A673 (cell line): Measurements from ENCODE around the gene TMEM235. TPM values are rescaled to one million over a fixed set of nuclear protein-coding genes. Genes with fewer than 3 reads are reported as not detected.

Source experiments
- Bru-seq: library from RNA; stranded (reverse); fragments of 400-500 nt; gene quantifications from one replicate; lab custom pipeline; 2021; lab: Mats Ljungman, UMichigan
- BruChase-seq, 2 experiments: library from RNA; stranded (reverse); fragments of 400-500 nt; gene quantifications; one replicate each; lab custom pipeline; 2021; lab: Mats Ljungman, UMichigan
- BruUV-seq: library from RNA; stranded (reverse); fragments of 400-500 nt; replicated peaks from 2 replicates; lab custom pipeline; 2021; lab: Mats Ljungman, UMichigan
- CTCF ChIA-PET: fragments of 300-600 bp; sonication (Branson Sonifier 250); formaldehyde crosslinking; loops from one replicate; lab custom pipeline; 2022; ENCODE audit warnings: antibody characterized with exemption; lab: Charles Lee
- POLR2A ChIA-PET: fragments of 300-600 bp; sonication (Branson Sonifier 250); formaldehyde crosslinking; loops from one replicate; lab custom pipeline; 2022; ENCODE audit warnings: antibody characterized with exemption; ENCODE audit not compliant: low non-redundant PET; lab: Charles Lee
- DNase-seq: peaks from one replicate; pipeline ENCODE4 v3.0.0-alpha.2; 2015; ENCODE audit warnings: low spot score
- H3K27ac ChIP-seq: fragments of 200-600 bp; sonication (generic); 2 replicates; pipeline ENCODE4 v1.5.1; 2016; ENCODE audit warnings: mixed run types, low read depth, mild to moderate bottlenecking, mixed read lengths, antibody characterized with exemption, low read length; ENCODE audit not compliant: poor library complexity, severe bottlenecking
- H3K27me3 ChIP-seq: fragments of 200-600 bp; sonication (generic); replicated peaks from 2 replicates; pipeline ENCODE4 v1.6.1; 2017; ENCODE audit warnings: mixed run types, low read depth, mild to moderate bottlenecking, mixed read lengths, antibody characterized with exemption, low read length; ENCODE audit not compliant: insufficient read depth, poor library complexity
- H3K36me3 ChIP-seq: fragments of 200-600 bp; sonication (generic); 2 replicates; pipeline ENCODE4 v1.6.1; 2016; ENCODE audit warnings: mixed run types, mild to moderate bottlenecking, mixed read lengths, antibody characterized with exemption, low read length; ENCODE audit not compliant: insufficient read depth, poor library complexity, severe bottlenecking
- H3K4me1 ChIP-seq: fragments of 200-600 bp; sonication (generic); 2 replicates; pipeline ENCODE4 v1.6.1; 2017; ENCODE audit warnings: mixed run types, mild to moderate bottlenecking, mixed read lengths, antibody characterized with exemption, low read length; ENCODE audit not compliant: insufficient read depth, poor library complexity, severe bottlenecking
- H3K4me3 ChIP-seq: fragments of 200-600 bp; sonication (generic); 2 replicates; pipeline ENCODE4 v1.5.1; 2016; ENCODE audit warnings: low read depth, mixed run types, mild to moderate bottlenecking, mixed read lengths, low read length; ENCODE audit not compliant: poor library complexity, severe bottlenecking
- H3K9me3 ChIP-seq: fragments of 200-600 bp; sonication (generic); 2 replicates; pipeline ENCODE4 v1.6.1; 2016; ENCODE audit warnings: mixed run types, low read depth, mild to moderate bottlenecking, mixed read lengths, antibody characterized with exemption, low read length; ENCODE audit not compliant: poor library complexity, severe bottlenecking
- EZH2 ChIP-seq: fragments of 200-600 bp; sonication (generic); IDR thresholded peaks from 2 replicates; pipeline ENCODE4 v1.6.1; 2017; ENCODE audit warnings: borderline replicate concordance, low read depth, mild to moderate bottlenecking, mixed read lengths, antibody characterized with exemption, low read length; ENCODE audit not compliant: poor library complexity, severe bottlenecking
- intact Hi-C: fragments of 100-400 bp; cut with micrococcal nuclease; formaldehyde crosslinking; loops from one replicate; pipeline ENCODE4 v1.10.0; 2022; ENCODE audit not compliant: unreplicated experiment
- long read RNA-seq: library from polyadenylated mRNA; stranded (forward); transcript quantifications from one replicate; pipeline ENCODE4 v2.0.0, GENCODE V29; 2022
- total RNA-seq: library from RNA; stranded (reverse); gene quantifications from 2 replicates; pipeline ENCODE4 v1.2.3, GENCODE V29; 2021
- TF ChIP-seq, protein P1 (sequence below): fragments of 300-800, 200-600 bp; sonication (generic); conservative IDR thresholded peaks from 2 replicates; pipeline ENCODE4 v1.5.1; 2017; ENCODE audit warnings: low read depth, mild to moderate bottlenecking, antibody characterized with exemption, low read length, moderate library complexity, mixed read lengths

Gene TMEM235
- not detected in 2 replicates for total RNA-seq
- percentile 12 among the genes with signal in this experiment for Bru-seq, nascent RNA
- not detected for BruChase-seq, experiment 1, labeled RNA remaining after a 2-hour chase
- BruChase-seq, experiment 2, labeled RNA remaining after a 6-hour chase, result percentile 12 among the genes with signal in this experiment
- long read RNA-seq, result 0 reads

DNA sequence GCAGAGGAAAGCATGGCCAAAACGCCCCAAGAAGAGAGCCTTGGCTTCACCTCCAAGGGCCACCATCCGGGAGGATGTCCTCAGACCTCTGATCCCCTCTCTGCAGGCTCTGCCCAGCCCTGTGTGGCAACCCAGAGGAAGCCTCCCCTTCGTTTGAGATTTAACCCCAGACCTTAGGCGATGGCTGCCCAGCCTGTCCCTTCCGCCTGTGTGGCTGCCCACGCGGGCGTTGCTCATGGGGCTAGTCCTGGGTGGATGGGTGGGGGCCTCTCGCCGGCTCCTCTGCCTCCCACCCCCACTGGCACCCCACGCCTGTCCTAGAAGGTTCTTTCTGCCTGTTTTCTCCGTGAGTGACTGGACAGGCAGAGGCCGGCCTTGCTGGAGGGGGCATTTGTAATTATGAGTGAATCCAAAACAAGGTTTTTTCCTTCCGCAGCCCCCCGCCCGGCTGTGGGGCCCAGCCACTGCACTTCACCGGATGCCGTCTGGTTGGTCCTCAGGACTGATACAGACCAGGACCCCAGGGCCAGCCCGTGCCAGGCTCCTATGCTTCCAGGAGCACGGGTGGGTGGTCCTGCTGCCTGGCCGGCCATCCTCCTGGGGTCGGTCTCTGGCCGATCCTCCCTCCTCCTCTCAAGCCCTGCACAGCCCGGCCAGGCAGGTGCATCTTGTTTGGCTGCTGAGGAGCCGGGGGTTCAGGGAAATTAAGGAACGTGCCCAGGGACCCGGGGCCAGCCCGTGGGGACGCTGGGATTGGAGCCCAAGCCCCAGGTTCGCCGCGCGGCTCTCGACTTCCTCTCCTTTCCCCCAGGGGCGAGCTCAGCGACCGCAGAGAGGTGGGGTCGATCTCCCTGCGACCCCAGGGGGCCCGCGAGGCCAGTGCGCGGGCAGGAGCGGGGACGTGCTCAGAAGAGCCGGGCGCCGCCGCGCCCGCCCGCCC is at the start of gene TMEM235:
TSS of gene TMEM235 (plus strand) at position 636 of the 940 bp plus-strand sequence. CDS start 393 bp downstream, outside the sequence.
- DNase-seq, result no peak
- CTCF ChIA-PET, result interaction anchor here (1.4 kb wide), 1 partner anchor 55 kb away, joined by 3 read pairs; no protein-coding TSS in a partner anchor

DNA sequence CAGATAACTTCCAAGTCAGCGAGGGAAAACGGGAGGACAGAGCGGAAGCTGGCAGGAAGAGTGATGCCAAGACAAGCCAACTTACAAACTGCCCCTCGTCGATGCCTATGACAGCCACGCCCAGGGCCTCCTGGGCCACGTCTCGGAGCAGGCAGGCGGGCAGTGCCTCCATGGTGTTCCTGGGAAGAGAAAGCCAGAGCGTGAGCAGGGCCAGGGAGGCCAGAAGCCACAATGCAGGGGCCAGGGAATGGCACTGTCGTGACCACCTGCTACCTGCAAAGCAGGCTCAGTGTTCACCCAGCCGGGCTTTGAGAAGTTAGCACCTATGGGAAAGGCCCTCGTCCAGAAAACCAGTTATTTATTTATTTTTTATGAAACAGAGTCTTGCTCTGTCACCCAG is 48.9 kb upstream of the TMEM235 start:
- Histone ChIP-seq H3K36me3 (peaks cover 67% of the 10 kb centered on the region), H3K27ac (no peak overlapping the region), H3K27me3 (no peaks in the 10 kb centered on the region), H3K4me3 (no peak overlapping the region), H3K9me3 (no peaks in the 10 kb centered on the region), H3K4me1 (peaks cover 9% of the 10 kb centered on the region)
- ChIA-PET POLR2A (no interaction called here), CTCF (no interaction called here)
- no TSS peak for BruUV-seq
- DNase-seq, result no peak
- TF ChIP-seq, protein P1, sequence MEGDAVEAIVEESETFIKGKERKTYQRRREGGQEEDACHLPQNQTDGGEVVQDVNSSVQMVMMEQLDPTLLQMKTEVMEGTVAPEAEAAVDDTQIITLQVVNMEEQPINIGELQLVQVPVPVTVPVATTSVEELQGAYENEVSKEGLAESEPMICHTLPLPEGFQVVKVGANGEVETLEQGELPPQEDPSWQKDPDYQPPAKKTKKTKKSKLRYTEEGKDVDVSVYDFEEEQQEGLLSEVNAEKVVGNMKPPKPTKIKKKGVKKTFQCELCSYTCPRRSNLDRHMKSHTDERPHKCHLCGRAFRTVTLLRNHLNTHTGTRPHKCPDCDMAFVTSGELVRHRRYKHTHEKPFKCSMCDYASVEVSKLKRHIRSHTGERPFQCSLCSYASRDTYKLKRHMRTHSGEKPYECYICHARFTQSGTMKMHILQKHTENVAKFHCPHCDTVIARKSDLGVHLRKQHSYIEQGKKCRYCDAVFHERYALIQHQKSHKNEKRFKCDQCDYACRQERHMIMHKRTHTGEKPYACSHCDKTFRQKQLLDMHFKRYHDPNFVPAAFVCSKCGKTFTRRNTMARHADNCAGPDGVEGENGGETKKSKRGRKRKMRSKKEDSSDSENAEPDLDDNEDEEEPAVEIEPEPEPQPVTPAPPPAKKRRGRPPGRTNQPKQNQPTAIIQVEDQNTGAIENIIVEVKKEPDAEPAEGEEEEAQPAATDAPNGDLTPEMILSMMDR, result no peak
- TF ChIP-seq EZH2, result no peak
- intact Hi-C loops, result no loop called here

More for the DNA sequence above, at the start of gene TMEM235:
- Histone ChIP-seq H3K27me3 (peaks cover 20% of the 10 kb centered on the region), H3K4me3 (peak within 1 kb of the TSS; percentile 15), H3K27ac (no peak within 1 kb of the TSS), H3K36me3 (no peaks in the 10 kb centered on the region), H3K4me1 (peaks cover 3% of the 10 kb centered on the region), H3K9me3 (no peaks in the 10 kb centered on the region)
- intact Hi-C loops, result no loop called here
- TF ChIP-seq, protein P1, result no peak
- TF ChIP-seq EZH2, result no peak
- POLR2A ChIA-PET, result no interaction called here
- no TSS peak for BruUV-seq

DNA sequence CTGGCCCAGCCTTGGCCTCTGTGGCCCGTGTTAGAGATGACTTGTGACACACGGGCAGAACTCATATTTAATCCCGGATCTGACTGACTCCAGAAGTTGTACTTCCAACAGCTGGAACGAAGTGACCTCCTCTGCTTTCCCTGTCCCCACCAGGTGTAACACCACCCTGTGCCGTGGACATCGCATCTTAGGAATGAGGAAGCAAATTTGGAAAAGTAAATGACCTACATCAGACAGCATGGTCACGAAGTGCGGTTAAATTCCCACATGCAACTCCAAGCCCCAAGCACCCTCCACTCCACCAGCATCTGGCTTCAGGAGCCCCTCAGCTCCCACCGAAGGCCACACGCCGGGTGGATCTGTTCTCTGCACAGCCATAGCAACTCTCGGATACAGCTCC is 47.5 kb upstream of the TMEM235 start:
- intact Hi-C loops, result no loop called here
- H3K27me3 ChIP-seq, result no peaks in the 10 kb centered on the region
- ChIA-PET POLR2A (no interaction called here), CTCF (no interaction called here)
- no peak for TF ChIP-seq EZH2
- TF ChIP-seq, protein P1, result no peak
- no peaks in the 10 kb centered on the region for H3K9me3 ChIP-seq
- BruUV-seq, result no TSS peak
- peak overlapping the region; percentile 7 for H3K4me3 ChIP-seq
- H3K4me1 ChIP-seq, result peaks cover 17% of the 10 kb centered on the region
- DNase-seq, result no peak
- H3K36me3 ChIP-seq, result peaks cover 58% of the 10 kb centered on the region
- no peak overlapping the region for H3K27ac ChIP-seq
